Measurements from ENCODE around the gene HEXIM1. TPM values are rescaled to one million over a fixed set of nuclear protein-coding genes. Genes with fewer than 3 reads are reported as not detected.
A peak's percentile ranks its signal among the peaks of the same experiment; 100 is the strongest.

The HEXIM1 gene, protein sequence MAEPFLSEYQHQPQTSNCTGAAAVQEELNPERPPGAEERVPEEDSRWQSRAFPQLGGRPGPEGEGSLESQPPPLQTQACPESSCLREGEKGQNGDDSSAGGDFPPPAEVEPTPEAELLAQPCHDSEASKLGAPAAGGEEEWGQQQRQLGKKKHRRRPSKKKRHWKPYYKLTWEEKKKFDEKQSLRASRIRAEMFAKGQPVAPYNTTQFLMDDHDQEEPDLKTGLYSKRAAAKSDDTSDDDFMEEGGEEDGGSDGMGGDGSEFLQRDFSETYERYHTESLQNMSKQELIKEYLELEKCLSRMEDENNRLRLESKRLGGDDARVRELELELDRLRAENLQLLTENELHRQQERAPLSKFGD
- 10 to 100 TPM; 34.9 to 89.1 TPM for total RNA-seq

DNA sequence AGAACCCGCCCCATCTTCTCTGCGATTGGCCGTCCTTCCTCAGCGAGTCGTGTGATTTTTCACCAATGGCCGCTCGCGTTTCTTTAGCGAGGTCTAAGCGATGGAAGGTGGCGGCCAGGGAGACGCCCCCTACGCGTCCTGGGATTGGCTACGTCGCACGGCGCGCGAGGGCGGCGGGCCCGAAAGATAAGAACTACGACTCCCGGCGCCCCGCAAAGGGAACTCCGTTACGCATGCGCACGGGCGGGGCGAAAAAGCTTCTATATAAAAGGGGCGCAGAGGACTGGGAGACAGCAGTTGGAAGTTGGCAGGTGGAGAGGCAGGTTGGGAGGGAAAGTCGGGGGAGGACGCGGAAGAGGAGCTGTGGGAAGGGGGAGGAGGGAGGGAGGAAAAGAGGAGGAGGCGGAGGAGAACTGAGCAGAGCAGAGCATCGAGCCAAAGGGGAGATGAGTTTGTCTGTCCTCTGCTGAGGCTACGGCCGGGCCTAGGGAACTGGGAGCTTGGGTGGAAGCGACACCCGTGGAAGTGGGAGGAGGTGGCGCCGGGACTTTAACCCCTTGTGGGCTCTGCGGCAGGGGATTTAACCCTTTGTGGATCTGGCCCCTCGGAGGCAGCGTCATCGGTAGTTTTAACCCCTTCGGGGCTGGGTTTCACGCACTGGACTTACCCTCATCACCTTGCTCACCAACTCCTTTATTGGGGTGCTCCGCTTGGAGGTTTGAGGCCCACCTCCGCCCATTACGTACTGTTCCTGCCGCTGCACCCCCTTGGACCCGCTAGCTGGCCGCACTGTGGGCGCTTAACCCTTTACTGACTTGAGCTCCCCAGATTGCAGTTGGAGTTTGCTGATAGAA is at the start of gene HEXIM1:
Gene HEXIM1 (plus strand): TSS at position 293 of the 854 bp plus-strand sequence. CDS start 716 bp downstream, outside the sequence.
- Histone ChIP-seq H3K4me1 (ENCODE audit: control insufficient read depth in 1 of 2, low read depth in 2 of 2) (peaks cover 18 to 50% of the 10 kb centered on the region in 2 donors), H3K27ac (peak within 1 kb of the TSS; percentile 98), H3K9me3 (no peaks in the 10 kb centered on the region), H3K27me3 (replicated peaks; ENCODE audit: insufficient read depth) (no peaks in the 10 kb centered on the region), H3K36me3 (no peaks in the 10 kb centered on the region), H3K4me3 (peak within 1 kb of the TSS; percentile 86)
- no peak for TF ChIP-seq CTCF (IDR thresholded peaks at IDR 0.05)
- ATAC-seq (ENCODE audit: insufficient number of reproducible peaks, low FRiP score, low read depth), result peak; percentile 66
- peak; percentile 98 for DNase-seq (ENCODE audit: low spot score)

DNA sequence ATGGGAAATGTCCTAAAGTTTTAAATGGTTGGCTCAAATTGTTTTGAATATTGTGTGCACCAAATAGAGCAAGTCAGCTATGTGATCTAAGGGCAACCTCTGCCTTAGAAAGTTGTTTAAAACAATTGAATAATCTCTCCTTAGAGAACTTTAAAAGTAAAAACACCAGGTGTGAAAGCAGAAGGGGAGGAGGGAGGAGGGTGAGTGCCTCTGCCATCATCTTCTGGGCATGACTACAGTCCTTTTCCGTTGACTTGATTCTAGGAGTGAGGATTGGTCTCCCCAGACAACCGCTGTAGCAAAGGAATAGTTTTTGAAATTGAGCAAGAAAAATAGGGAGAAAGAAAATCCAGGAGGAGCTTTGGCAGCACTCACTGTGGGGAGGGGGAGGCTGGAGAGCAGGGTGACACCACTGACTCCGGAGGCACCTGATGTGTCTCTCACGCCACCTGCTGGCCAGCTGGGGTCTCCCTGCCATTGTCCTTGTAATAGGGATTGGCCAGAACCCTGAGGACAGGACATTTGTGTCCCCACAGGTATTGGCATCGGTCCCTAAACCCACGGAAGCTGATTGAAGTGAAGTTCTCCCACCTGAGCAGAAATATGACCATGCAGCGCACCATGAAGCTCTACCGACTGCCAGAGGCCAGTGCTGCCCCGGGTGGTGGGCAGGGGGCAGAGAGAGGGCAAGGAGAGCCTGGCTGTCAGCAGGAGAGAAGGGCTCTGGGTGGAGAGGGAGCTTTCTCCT is 49.2 kb upstream of the HEXIM1 start:
- ATAC-seq (ENCODE audit: insufficient number of reproducible peaks, low FRiP score, low read depth), result peak; percentile 46
- H3K4me3 ChIP-seq, result no peak overlapping the region

DNA sequence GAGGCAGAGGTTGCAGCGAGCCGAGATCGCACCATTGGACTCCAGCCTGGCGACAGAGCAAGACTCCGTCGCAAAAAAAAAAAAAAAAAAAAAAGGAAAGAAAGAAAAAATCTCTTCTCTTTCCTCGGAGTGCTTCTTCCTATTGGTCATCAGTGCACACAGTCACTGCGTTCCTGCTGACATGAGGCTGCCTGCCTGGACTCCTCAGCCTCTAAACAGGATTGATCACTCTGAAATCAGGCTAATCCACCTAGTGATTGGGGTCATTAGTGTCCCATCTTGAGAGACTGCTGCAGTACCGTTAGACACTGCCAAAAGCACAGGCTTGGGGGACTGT is 46.8 kb upstream of the HEXIM1 start:
- Histone ChIP-seq H3K36me3 (peaks cover 74% of the 10 kb centered on the region), H3K9me3 (no peaks in the 10 kb centered on the region), H3K4me1 (ENCODE audit: control insufficient read depth in 1 of 2, low read depth in 2 of 2) (peaks cover 26 to 60% of the 10 kb centered on the region in 2 donors), H3K4me3 (no peak overlapping the region), H3K27me3 (replicated peaks; ENCODE audit: insufficient read depth) (no peaks in the 10 kb centered on the region), H3K27ac (peak overlapping the region; percentile 58 to 72)
- TF ChIP-seq CTCF (IDR thresholded peaks at IDR 0.05), result no peak
- DNase-seq (ENCODE audit: low spot score) (no peak), ATAC-seq (ENCODE audit: insufficient number of reproducible peaks, low FRiP score, low read depth) (no peak)

More for the DNA sequence above, 49.2 kb upstream of the HEXIM1 start:
- Histone ChIP-seq H3K27me3 (replicated peaks; ENCODE audit: insufficient read depth) (no peaks in the 10 kb centered on the region), H3K36me3 (peaks cover 74% of the 10 kb centered on the region), H3K27ac (peak overlapping the region; percentile 97 to 98), H3K4me1 (ENCODE audit: control insufficient read depth in 1 of 2, low read depth in 2 of 2) (peaks cover 39 to 79% of the 10 kb centered on the region in 2 donors), H3K9me3 (no peaks in the 10 kb centered on the region)
- TF ChIP-seq CTCF (IDR thresholded peaks at IDR 0.05), result peak; percentile 93
- peak; percentile 84 for DNase-seq (ENCODE audit: low spot score)

GRCh38 chr17:45101883-45102811 is 46.1 kb upstream of the HEXIM1 start:
- no peak for TF ChIP-seq CTCF (IDR thresholded peaks at IDR 0.05)
- H3K27ac ChIP-seq, result peak overlapping the region; percentile 58 to 72
- no peaks in the 10 kb centered on the region for H3K27me3 ChIP-seq (replicated peaks; ENCODE audit: insufficient read depth)
- DNase-seq (ENCODE audit: low spot score) (no peak), ATAC-seq (ENCODE audit: insufficient number of reproducible peaks, low FRiP score, low read depth) (no peak)
- H3K9me3 ChIP-seq, result no peaks in the 10 kb centered on the region
- peaks cover 68% of the 10 kb centered on the region for H3K36me3 ChIP-seq
- H3K4me1 ChIP-seq (ENCODE audit: control insufficient read depth in 1 of 2, low read depth in 2 of 2), result peaks cover 28 to 60% of the 10 kb centered on the region in 2 donors
- no peak overlapping the region for H3K4me3 ChIP-seq

Data from thoracic aorta (tissue), 2 donors.